ENCODE data around the gene MPG.

Gene MPG

GRCh38 chr16:83060-83603, 5.1 kb downstream of the MPG start:
- no peak for DNase-seq (ENCODE audit: low read depth)
- TF ChIP-seq CTCF (IDR thresholded peaks at IDR 0.05; ENCODE audit: insufficient read depth, low read depth, low read length, missing control alignments), result no peak
- H3K4me3 ChIP-seq (ENCODE audit: low read length), result no peak overlapping the region

- no peak overlapping the region for H3K4me3 ChIP-seq (ENCODE audit: low read length)
- no peak for DNase-seq (ENCODE audit: low read depth)
These were observed 6.0 kb downstream of the MPG start for GRCh38 chr16:83781-84615.

GRCh38 chr16:84718-85406, 6.8 kb downstream of the MPG start:
- H3K4me3 ChIP-seq (ENCODE audit: low read length), result no peak overlapping the region
- peak; percentile 69 for DNase-seq (ENCODE audit: low read depth)
- no peak for TF ChIP-seq CTCF (IDR thresholded peaks at IDR 0.05; ENCODE audit: insufficient read depth, low read depth, low read length, missing control alignments)

More at GRCh38 chr16:83781-84615, 6.0 kb downstream of the MPG start:
- no peak for TF ChIP-seq CTCF (IDR thresholded peaks at IDR 0.05; ENCODE audit: insufficient read depth, low read depth, low read length, missing control alignments)

- TF ChIP-seq CTCF (IDR thresholded peaks at IDR 0.05; ENCODE audit: insufficient read depth, low read depth, low read length, missing control alignments), result no peak
- no peak overlapping the region for H3K4me3 ChIP-seq (ENCODE audit: low read length)
- no peak for DNase-seq (ENCODE audit: low read depth)
These were observed 7.4 kb downstream of the MPG start for GRCh38 chr16:85407-85782.

GRCh38 chr16:85865-86264, 7.8 kb downstream of the MPG start:
- DNase-seq (ENCODE audit: low read depth), result no peak
- TF ChIP-seq CTCF (IDR thresholded peaks at IDR 0.05; ENCODE audit: insufficient read depth, low read depth, low read length, missing control alignments), result no peak
- H3K4me3 ChIP-seq (ENCODE audit: low read length), result no peak overlapping the region

- no peak overlapping the region for H3K4me3 ChIP-seq (ENCODE audit: low read length)
- TF ChIP-seq CTCF (IDR thresholded peaks at IDR 0.05; ENCODE audit: insufficient read depth, low read depth, low read length, missing control alignments), result no peak
- DNase-seq (ENCODE audit: low read depth), result no peak
These were observed 8.5 kb downstream of the MPG start for GRCh38 chr16:86483-86952.
